ENCODE data around the gene AMPD3.

Gene AMPD3

GRCh38 chr11:10477690-10478046 lies 22.6 kb downstream of the AMPD3 start:
- ATAC-seq (ENCODE audit: low read depth): no peak
- DNase-seq (ENCODE audit: low spot score): no peak
- Histone ChIP-seq H3K9me3 (ENCODE audit: severe bottlenecking) (no peaks in the 10 kb centered on the region), H3K27ac (ENCODE audit: poor library complexity, severe bottlenecking) (no peak overlapping the region), H3K4me1 (ENCODE audit: insufficient read depth, poor library complexity, severe bottlenecking) (no peaks in the 10 kb centered on the region), H3K27me3 (ENCODE audit: insufficient read depth, poor library complexity, severe bottlenecking) (no peaks in the 10 kb centered on the region), H3K4me3 (ENCODE audit: severe bottlenecking) (no peak overlapping the region), H3K36me3 (ENCODE audit: low read depth) (peaks cover 30% of the 10 kb centered on the region)
- TF ChIP-seq CTCF (IDR thresholded peaks at IDR 0.05; ENCODE audit: poor library complexity, severe bottlenecking): no peak

- Histone ChIP-seq H3K4me1 (ENCODE audit: insufficient read depth, poor library complexity, severe bottlenecking) (no peaks in the 10 kb centered on the region), H3K9me3 (ENCODE audit: severe bottlenecking) (no peaks in the 10 kb centered on the region), H3K36me3 (ENCODE audit: low read depth) (peaks cover 30% of the 10 kb centered on the region), H3K4me3 (ENCODE audit: severe bottlenecking) (no peak overlapping the region), H3K27ac (ENCODE audit: poor library complexity, severe bottlenecking) (no peak overlapping the region), H3K27me3 (ENCODE audit: insufficient read depth, poor library complexity, severe bottlenecking) (no peaks in the 10 kb centered on the region)
- DNase-seq (ENCODE audit: low spot score): no peak
- no peak for TF ChIP-seq CTCF (IDR thresholded peaks at IDR 0.05; ENCODE audit: poor library complexity, severe bottlenecking)
- no peak for ATAC-seq (ENCODE audit: low read depth)
Measured at GRCh38 chr11:10478066-10478465, 23.0 kb downstream of the AMPD3 start.

- Histone ChIP-seq H3K4me1 (ENCODE audit: insufficient read depth, poor library complexity, severe bottlenecking) (no peaks in the 10 kb centered on the region), H3K9me3 (ENCODE audit: severe bottlenecking) (no peaks in the 10 kb centered on the region), H3K27ac (ENCODE audit: poor library complexity, severe bottlenecking) (no peak overlapping the region), H3K27me3 (ENCODE audit: insufficient read depth, poor library complexity, severe bottlenecking) (no peaks in the 10 kb centered on the region), H3K4me3 (ENCODE audit: severe bottlenecking) (no peak overlapping the region), H3K36me3 (ENCODE audit: low read depth) (peaks cover 30% of the 10 kb centered on the region)
- no peak for ATAC-seq (ENCODE audit: low read depth)
- DNase-seq (ENCODE audit: low spot score): no peak
- TF ChIP-seq CTCF (IDR thresholded peaks at IDR 0.05; ENCODE audit: poor library complexity, severe bottlenecking): no peak
Measured at GRCh38 chr11:10478574-10479550, 23.8 kb downstream of the AMPD3 start.

GRCh38 chr11:10480026-10480425 lies 25.0 kb downstream of the AMPD3 start:
- no peak for TF ChIP-seq CTCF (IDR thresholded peaks at IDR 0.05; ENCODE audit: poor library complexity, severe bottlenecking)
- ATAC-seq (ENCODE audit: low read depth): no peak
- H3K36me3 ChIP-seq (ENCODE audit: low read depth): peaks cover 27% of the 10 kb centered on the region
- no peaks in the 10 kb centered on the region for H3K9me3 ChIP-seq (ENCODE audit: severe bottlenecking)
- H3K4me1 ChIP-seq (ENCODE audit: insufficient read depth, poor library complexity, severe bottlenecking): no peaks in the 10 kb centered on the region
- no peak for DNase-seq (ENCODE audit: low spot score)
- H3K27me3 ChIP-seq (ENCODE audit: insufficient read depth, poor library complexity, severe bottlenecking): no peaks in the 10 kb centered on the region
- H3K4me3 ChIP-seq (ENCODE audit: severe bottlenecking): no peak overlapping the region
- no peak overlapping the region for H3K27ac ChIP-seq (ENCODE audit: poor library complexity, severe bottlenecking)

GRCh38 chr11:10480760-10481159 lies 25.7 kb downstream of the AMPD3 start:
- no peaks in the 10 kb centered on the region for H3K9me3 ChIP-seq (ENCODE audit: severe bottlenecking)
- ATAC-seq (ENCODE audit: low read depth): no peak
- peaks cover 23% of the 10 kb centered on the region for H3K36me3 ChIP-seq (ENCODE audit: low read depth)
- no peaks in the 10 kb centered on the region for H3K4me1 ChIP-seq (ENCODE audit: insufficient read depth, poor library complexity, severe bottlenecking)
- H3K27me3 ChIP-seq (ENCODE audit: insufficient read depth, poor library complexity, severe bottlenecking): no peaks in the 10 kb centered on the region
- DNase-seq (ENCODE audit: low spot score): no peak
- no peak overlapping the region for H3K27ac ChIP-seq (ENCODE audit: poor library complexity, severe bottlenecking)
- TF ChIP-seq CTCF (IDR thresholded peaks at IDR 0.05; ENCODE audit: poor library complexity, severe bottlenecking): no peak
- H3K4me3 ChIP-seq (ENCODE audit: severe bottlenecking): no peak overlapping the region

All from RWPE2 (cell line).